Stimulated activated CD4-positive, alpha-beta T cell treated with anti-CD3 and anti-CD28 coated beads, Interleukin-1b, Interleukin-23, amount 100 ng/mL, for 48 hours (primary cell): ENCODE results near the gene SNX9.
A peak's percentile ranks its signal among the peaks of the same experiment; 100 is the strongest.
"Not testable (repeated sequence)": the region's sequence is repeated elsewhere in the genome, so short reads cannot be mapped to it uniquely, and the experiment has no call there.

Experiments
- DNase-seq: peaks from one replicate; pipeline ENCODE4 v3.0.0-alpha.2; 2020

The SNX9 gene

DNA sequence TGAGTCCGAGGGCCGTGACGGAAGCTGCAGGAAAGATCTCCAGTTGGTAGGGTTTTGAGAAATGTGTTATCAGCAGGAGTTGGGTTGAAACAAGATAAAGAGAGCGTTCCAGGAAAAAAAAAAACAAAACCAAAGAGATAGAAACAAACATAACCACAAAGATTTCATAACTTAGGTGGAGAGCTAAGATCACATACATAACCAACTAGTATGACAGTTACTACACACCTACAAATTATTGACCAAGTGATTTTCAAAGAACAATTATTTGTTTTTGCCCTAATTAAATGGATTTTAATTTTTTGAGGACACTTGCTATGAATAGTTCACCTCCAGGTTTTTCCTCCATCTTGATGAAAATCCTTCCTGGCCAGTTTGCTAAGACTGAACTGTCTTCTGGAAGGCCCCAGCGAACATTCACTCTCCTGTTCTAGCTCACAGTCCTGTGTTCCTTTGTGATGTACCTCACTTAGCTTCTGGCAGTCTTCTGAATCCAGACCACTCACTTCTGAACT, 69.4 kb downstream of the SNX9 start:
- no peak for DNase-seq

DNA sequence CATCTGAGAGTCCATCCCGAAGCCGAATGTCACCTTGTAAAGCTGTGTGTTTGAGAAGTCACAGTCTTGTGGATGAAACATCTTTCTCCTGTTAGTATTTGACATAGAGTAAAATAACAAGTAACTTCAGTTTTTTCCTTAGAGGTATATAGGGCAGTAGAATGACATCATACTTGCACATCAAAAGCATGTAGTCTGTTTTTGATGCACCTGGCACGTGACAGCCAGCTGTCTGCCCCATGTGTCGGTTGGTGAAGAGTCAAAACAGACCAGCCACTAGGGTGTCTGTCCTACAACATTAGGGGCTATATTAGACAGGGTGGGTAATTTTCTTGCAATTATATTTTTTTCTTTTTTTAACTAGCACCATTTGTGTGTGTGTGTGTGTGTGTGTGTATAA, 70.2 kb downstream of the SNX9 start:
- peak; percentile 41 for DNase-seq

DNA sequence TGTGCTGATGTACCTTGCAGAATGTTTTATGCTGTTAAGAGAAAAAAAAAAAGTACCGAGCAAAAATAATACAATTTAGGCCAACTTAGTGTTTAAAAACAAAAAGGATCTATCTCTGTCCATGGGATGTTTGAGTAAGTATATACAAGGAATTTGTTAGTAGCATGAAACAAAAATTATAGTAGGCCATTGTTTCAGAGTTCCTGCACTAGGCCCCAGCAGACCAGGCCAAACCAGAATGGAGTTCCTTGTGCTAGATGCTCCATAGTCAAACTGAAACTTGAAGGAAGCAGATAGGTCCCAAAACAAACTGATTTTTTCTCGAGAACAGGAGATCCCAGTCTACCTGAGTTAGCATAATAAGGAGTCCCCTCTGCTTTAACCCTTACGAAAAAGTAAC, 72.5 kb downstream of the SNX9 start:
- DNase-seq, result no peak

DNA sequence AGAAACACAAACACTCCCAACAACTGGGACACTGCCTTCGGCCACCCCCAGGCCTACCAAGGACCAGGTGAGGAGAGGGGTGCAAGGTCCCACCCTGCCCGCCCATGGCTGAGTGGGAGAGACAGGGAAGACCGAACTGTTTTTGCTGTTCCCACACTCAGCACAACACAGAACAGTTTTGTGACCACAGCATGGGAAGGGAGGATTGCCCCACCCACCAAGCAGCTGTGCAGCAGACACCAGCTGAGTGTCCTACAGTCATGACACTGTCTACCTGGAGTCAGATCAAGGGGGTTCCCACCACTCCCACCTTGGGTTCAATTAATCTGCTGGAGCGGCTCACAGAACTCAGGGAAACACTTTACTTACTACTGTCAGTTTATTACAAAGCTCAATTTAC, 73.9 kb downstream of the SNX9 start:
- DNase-seq, result no peak

DNA sequence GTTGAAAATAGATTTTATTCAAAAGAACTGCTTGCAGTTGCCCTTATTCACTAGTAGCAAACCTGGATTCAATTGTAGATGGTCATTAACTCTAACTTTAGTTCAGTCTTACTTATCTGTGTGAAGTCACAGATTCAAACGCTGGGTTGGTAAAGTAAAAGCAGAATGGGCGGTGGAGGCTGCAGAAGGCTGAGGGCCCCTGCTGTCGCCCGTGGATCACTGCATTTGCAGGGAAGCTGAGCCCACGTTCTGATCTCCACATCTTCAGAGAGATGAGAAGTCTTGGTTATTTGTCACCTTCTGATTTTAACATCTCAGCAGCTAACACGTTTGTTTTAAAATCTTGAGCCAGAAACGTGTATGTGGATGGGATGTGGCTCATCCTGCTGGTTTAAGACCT, 75.1 kb downstream of the SNX9 start:
- DNase-seq, result peak; percentile 31

DNA sequence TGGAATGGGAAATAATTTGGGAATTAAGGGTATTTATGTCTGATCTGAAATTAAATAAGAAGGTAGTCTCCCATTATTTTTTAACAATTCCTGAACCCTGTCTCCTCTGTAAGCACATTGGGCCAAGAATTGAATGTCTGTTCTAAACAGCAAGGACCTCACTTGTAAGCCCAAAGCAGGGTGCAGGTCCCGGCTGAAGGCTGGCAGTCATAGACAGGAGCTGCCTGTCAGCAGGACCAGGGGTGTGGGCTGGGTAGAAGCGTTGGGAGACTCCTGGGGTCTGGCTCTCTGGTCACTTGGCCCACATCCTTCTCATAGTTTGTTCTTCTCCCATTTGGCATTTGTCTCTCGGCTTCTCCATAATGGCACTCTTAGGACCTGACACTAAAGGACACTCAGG, 75.6 kb downstream of the SNX9 start:
- no peak for DNase-seq

DNA sequence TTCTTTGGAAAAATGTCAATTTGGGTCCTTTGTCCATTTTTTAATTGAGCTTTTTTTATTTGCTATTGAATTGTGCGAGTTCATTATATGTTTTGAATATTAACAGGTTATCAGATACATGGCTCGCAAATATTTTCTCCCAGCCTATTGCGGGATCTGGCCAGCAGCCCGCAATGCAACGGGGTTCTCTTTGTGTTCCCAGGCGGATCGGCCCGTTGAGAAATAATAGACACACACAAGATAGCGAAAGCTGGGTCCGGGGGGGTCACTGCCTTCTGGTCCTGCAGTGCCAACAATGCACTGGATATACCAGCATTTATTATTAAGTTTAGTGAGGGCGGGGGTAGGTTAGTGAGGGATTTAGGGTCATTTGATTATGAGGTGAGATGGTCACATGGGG, 77.2 kb downstream of the SNX9 start:
- DNase-seq, result not testable (repeated sequence)

DNA sequence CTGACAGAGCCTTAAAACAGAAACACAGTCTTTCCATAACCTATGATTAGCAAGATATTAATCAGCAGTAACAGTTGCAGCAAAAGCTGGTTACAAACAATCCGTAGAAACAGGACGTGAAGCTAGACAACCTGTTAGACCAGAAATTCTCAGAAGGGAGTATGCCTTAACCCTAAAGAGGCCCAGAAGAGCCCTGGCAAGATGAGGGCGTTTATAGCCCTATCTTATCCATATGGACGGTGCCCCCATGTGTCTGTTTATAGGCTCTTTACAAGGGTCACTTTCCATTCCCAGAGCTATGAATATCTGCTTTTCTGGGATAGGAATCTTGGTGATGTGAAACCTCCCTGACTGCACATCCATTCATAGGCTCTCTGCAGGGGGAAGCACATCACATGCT, 77.7 kb downstream of the SNX9 start:
- not testable (repeated sequence) for DNase-seq

DNA sequence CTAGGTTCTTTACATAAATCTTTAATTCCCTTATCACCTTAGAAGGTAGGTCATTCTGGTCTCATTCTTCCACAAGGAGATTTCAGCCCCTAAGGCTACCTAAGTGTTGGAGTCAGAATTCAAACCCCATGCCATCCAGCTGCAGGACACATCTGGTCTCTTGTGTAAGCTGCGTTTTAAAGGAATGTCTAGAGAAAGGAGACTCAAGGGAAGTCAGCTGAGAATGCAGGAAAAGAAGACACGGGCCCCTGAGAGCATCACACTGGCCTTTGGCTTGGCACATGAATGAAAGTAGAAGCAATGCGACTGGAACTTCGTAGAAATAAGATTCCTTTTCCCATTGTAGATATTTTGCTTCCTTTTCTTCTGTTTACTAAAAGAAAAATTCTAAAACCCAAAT, 82.0 kb downstream of the SNX9 start:
- no peak for DNase-seq

DNA sequence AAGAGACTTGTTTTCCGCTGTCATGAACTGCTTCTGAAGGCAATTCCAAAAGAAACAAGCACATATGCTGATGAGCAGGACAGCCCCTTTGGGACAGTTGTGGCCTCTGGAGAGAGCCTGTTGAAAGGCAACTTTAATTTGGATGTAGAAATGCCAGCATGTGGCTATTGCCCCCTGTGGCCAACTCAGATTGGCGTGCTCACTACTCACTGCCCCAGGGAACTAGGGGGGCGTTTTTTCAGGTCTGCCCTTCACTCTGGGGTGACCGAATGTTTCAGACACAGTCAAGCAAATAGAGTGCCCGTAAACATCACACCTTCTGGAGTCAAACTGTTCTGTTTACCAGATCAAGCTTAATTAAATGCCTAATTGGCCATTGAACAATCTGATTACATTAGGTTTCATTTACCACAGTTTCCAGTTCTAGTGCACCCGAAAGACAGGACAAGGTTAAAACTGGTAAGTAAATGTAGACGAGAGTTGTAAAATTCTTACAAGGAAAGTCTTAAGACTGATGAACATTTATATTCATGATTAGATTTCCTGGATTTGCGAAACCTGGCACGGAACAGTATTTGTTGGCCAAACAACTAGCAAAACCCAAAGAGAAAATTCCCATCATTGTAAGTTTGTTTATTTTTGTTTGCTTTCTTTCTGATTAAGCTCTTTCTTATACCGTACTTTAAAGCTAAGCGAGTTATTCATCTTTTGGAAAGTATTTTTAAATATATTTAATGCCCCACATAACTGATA, 82.7 kb downstream of the SNX9 start:
- DNase-seq, result no peak

DNA sequence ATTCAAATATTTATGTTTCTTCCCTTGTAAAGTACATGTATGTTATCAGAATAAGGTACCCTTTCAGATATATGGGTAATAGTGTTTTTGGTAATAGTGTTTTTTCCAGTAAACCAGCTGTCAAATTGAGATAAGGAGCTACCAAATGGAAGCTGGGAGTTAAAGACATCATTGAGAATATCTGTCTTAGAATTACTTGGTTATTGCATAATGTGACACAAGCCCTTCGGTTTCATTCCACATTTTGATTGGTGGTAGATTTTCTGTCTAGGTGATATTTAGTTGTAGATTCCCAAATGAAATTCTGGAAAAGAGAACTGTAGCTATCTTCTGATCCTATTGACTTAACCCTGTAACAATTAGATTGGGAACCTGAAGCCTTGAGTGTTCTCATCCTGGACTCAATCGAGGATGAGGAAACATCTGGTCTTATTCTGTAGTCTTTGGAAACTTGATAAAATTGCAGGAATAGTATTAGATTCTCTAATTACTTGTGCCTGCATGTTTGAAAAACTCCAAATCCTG, 83.6 kb downstream of the SNX9 start:
- DNase-seq, result no peak

DNA sequence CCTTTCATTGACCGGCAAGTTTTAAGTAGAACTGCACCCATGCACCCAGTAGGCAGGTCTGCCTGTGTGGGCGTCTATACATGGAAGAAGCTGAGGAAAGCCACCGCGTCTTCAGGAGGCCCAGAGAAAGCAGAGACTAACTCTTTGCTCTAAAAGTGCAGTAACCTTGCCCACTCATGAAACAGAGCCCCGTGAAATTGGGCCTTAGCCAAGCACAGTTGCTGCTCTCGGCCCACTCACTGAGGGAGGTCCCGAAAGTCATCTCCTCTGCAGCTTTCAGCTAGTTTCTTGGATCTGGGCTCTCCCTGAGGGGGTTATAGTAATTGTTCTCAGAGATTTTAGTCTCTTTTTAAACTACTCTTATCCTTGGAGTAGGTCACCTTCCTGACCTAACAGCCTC, 84.6 kb downstream of the SNX9 start:
- no peak for DNase-seq

DNA sequence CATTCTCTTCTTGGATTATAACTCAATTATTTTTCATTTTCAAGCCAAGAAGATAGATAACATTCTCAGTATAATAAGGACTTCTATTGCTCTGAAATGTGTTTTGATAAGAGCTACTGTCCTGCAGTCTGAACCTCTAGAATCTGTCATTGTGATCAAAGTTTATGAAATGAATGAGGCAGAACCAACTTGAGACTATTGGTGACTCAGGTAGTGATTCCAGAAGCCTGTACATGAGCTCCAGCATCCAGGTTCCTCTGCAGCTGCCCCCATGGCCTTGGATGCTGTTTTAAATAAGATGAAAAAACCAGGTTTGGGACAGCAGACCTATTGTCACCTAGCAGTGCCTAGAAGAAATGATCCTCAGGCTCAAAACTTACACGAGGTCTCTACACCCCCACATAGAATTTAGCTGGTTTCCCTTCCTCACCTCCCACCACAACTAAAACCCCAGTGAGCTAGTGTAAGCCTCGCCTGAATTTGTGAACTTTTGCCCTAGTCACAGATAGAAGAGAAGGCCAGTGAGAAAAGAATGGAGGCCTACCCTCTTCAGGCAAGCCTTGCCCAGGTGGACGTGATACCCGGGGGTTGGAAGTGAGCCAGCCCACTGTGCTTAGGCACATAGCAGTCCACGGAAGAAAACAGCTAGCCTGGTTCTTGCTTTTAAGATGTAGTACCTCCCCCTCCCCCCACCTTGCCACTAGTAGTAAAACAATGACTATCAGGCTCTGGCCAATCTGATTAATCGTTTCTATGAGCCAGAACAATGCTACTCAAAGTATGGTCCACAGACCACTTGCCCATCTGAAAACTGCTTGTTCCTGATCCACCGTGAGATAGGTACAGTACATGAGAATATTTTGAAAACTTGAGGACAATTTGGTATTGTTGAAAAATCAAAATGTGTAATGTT, 85.6 kb downstream of the SNX9 start:
- no peak for DNase-seq

DNA sequence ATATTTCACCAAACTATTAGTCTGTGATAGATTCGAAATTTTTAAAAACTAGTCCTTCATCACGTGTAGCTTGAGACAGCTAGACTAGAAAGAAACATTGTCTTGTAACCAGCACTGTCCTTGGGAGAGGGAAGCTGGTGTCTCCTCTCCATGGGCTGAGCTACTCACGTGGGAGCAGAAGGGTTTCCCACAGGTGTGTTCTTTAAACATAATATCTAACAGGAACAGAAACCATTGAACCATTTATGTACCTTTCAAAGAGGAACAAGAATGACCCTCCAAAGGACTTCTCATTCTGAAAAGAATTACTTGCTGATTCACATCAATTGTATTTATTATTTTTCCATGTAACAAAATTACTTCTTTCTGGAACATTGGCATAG, 86.2 kb downstream of the SNX9 start:
- DNase-seq, result no peak

DNA sequence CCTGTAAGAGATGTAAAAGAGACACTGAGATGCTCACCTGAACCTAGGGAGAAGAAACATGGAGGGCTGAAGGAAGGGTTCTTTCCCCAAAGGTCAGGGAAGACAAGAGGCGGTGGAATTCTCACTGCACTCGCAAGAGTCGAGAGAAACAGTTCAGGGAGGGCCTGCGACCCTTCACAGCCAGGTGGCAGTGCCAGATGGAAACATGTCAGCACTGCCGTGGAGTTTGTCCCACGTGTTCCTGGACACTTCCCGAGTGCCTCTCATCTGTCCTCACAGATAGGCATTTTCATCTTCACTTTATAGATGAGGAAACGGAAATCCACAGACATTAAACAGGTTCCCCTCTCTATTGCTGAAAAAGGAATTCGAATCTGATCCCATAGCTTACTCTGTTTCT, 88.2 kb downstream of the SNX9 start:
- no peak for DNase-seq

DNA sequence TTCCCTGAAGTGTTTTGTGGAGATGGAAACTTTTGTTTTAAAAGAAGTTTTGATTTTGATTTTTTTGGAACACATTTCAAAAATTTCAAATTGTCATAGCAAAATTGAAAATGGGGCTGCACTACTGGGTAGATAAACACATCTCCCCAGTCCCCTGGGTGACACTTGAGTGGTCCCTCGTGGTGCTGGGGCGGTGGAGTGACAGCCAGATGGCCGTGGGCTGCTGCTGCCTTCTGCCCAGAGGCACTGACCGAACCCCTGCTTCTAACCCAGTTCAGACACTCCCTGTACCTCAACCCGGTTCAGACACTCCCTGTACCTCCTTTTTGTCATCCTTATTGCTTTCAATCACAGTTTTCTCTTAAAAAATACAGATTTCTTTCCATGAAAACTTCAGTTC, 88.7 kb downstream of the SNX9 start:
- no peak for DNase-seq

DNA sequence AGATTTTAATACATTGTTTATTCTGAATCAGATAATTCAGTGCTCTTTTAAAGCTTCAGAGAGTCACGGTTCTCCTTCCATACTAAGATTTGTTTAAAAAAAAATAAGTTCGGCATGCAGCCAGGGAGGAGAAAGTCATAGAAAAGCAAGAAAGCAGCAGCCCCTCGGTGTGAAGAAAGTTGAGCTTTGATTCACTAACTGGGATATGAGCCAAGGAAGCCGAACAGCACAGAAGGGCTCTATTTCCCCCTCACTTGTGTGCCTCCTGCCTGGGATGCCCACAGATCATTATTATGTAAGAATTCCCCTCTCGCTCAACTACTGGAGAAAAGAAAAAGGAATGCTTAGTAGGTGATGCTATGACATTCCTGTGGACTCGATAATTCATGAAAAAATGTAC, 89.3 kb downstream of the SNX9 start:
- no peak for DNase-seq

DNA sequence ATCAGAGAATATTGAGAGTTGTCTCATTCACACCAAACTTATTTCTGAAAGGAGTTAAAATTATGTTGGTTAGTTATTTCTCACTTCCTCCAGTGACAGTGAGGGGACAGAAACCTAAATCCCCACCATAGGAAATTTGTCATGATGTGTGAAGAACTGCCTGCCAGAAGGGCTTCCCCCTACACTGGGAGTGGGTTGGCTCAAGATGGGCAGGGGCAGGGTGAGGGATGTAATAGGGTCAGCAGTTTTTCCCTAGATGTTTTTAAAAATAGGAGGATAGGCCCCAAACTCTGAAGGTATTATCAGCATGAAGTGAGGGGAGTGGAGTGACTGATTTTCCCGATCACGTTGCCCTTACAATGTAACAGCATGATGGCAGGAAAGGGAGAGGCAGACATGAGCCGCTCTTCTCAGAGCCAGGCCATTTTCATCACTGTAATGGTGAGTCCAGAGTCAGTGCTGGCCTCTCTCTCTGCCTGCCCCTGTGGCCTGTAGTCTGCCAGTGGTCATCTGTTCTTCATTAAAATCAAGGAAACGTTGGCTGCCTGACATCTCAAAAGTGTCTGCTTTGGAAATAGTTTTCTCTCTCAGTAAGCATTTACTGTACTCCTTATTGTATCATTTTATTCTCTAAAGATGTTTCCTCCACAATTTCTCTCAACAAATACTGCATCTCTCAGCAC, 98.8 kb downstream of the SNX9 start:
- DNase-seq, result no peak

DNA sequence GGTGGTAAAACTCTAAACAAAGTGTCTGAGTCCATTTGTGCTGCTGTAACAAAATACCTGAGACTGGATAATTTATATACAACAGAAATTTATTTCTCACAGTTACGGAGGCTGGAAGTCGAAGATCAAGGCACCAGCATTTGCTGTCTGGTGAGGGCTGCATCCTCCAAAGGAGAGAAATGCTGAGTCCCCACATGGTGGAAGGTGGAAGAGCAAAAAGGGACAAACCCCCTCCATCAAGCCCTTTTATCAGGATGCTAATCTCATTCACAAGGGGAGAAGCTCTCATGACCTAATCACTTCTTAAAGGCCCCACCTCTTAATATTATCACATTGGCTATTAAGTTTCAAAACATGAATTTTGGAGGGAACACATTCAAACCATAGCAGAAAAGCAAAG, 102.7 kb downstream of the SNX9 start:
- no peak for DNase-seq

DNA sequence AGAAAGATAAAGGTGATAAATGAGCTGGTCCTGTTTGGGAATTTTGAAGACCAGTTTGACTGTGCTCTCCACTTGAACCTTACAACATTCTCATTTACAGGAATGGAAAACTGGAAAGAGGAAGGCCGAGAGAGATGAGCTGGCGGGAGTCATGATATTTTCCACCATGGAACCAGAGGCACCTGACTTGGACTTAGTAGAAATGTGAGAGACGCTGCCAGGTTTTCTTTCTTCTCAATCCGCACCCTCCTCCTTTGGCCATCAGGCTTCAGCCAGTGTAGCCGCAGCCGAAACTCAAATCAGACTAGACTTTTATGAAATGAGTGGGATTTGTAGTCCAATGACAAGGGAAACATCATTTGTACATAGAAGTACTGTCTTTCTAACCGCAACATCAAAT, 104.0 kb downstream of the SNX9 start:
- no peak for DNase-seq

DNA sequence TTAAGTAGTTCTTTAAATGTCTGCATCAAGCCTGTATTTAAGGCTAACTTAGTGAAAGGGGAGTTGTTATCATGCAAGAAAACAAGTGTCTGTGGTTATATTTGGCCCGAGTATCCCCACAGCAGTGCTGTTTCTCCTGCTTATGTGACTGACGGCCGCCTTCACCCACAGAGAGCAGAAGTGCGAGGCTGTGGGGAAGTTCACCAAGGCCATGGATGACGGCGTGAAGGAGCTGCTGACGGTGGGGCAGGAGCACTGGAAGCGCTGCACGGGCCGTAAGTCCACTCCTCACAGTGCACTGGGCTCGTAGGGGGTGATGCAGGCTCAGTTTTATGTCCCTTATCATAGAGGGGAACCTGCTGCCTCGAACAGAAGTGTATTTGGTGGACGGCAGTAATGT, 105.4 kb downstream of the SNX9 start:
- DNase-seq, result no peak

DNA sequence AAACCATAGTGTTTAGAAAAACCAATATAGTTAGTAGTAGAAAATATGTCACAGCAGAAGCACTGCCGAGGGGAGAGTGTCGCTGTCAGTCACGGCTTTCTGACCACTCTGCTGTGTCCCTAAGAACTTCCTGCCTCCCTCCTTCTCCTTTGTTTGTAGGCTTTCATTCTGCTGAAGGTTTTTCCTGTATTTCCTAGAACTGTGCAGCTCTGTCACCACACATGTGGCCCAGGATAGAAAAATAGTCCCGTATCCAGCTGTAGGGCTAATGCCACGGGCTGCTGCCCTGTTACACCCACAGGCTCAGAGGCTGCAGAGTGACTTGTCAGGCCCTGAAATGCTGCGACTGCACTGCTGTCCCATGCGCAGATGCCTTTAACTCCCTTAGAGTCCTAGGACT, 106.0 kb downstream of the SNX9 start:
- no peak for DNase-seq

DNA sequence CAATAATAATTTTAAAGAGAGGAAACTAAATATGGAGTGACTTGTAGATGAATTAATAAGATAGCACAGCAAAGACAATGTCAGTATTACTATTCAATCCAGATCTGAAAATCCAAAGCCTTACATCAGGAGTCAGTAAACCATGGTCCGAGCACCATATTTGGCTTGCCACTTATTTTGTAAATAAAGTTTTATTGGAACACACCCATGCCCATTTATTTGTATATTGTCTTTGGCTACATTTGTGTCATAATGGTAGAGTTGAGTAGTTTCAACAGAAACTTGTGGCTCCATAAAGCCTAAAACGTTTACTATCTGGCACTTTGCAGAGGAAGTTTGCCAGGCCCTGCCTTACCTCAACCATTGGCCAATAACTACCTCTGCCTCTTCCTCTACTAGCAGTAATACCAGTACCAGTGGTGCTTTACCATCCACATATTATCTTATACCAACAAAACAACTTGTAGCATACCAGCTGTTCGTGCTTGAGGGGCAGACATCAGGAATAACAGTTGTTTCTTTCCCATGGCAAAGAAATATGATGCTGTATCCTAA, 106.8 kb downstream of the SNX9 start:
- DNase-seq, result no peak
